HCT116 (cell line): Measurements from ENCODE around the gene TOGARAM1.

ENCODE experiments used
- CEBPB ChIP-seq: IDR thresholded peaks from 2 replicates; pipeline ENCODE4 v1.6.1; 2012; ENCODE audit warnings: low read depth
- CTCF ChIP-seq, 3 experiments: fragments of 200-600 bp in 1 of 3; sonication (generic) in 1 of 3; IDR thresholded peaks in 2 of 3; conservative IDR thresholded peaks in 1 of 3; 2 replicates each; pipeline ENCODE4 v1.5.1; 2012 to 2017; ENCODE audit warnings: low read depth in 2 of 3, low read length in 2 of 3, antibody characterized with exemption in 1 of 3, borderline replicate concordance in 1 of 3, control low read depth in 1 of 3, mild to moderate bottlenecking in 1 of 3, mixed read lengths in 1 of 3, mixed run types in 1 of 3, moderate library complexity in 1 of 3; ENCODE audit not compliant: insufficient read depth in 1 of 3
- POLR2A ChIP-seq: IDR thresholded peaks from 2 replicates; pipeline ENCODE4 v1.7.0; 2011; ENCODE audit warnings: borderline replicate concordance; ENCODE audit not compliant: insufficient read depth, insufficient read length; ENCODE audit errors: extremely low read depth
- POLR2AphosphoS5 ChIP-seq: IDR thresholded peaks from 2 replicates; pipeline ENCODE4 v1.6.1; 2011; ENCODE audit warnings: mild to moderate bottlenecking, low read depth, low read length, moderate library complexity
- REST ChIP-seq: IDR thresholded peaks from 2 replicates; pipeline ENCODE4 v1.6.1; 2012; ENCODE audit warnings: low read depth

- TF ChIP-seq CTCF (IDR thresholded peaks at IDR 0.05 in 2 of 3, conservative IDR thresholded peaks at IDR 0.05 in 1 of 3; ENCODE audit: borderline replicate concordance in 1 of 3, insufficient read depth in 1 of 3, low read depth in 2 of 3, low read length in 2 of 3) (no peak), POLR2A (no peak), CEBPB (no peak), POLR2AphosphoS5 (no peak), REST (no peak)
Measured at GRCh38 chr14:45073231-45073879, 111.4 kb downstream of the TOGARAM1 start.
